K562 (cell line): ENCODE results near the gene CLSTN1. TPM values are rescaled to one million over a fixed set of nuclear protein-coding genes. Genes with fewer than 3 reads are reported as not detected.

Source experiments
- BDP1 ChIP-seq: IDR thresholded peaks from 3 replicates; pipeline ENCODE4 v1.6.1; 2011; ENCODE audit not compliant: insufficient read length, insufficient read depth
- CBFB ChIP-seq: sonication (generic); formaldehyde crosslinking; IDR thresholded peaks from 2 replicates; pipeline ENCODE4 v1.4.0; 2020; ENCODE audit warnings: mild to moderate bottlenecking, missing genetic modification reagents
- CHD2 ChIP-seq: IDR thresholded peaks from 2 replicates; pipeline ENCODE4 v1.6.1; 2011; ENCODE audit warnings: low read depth, low read length
- ETV5 ChIP-seq: sonication (generic); formaldehyde crosslinking; IDR thresholded peaks from 2 replicates; pipeline ENCODE4 v1.4.0; 2020; ENCODE audit warnings: low read depth, mild to moderate bottlenecking, missing genetic modification reagents
- HCFC1 ChIP-seq: IDR thresholded peaks from 2 replicates; pipeline ENCODE4 v1.6.1; 2012; ENCODE audit warnings: low read depth, low read length, improper control_type of control experiment
- HNRNPLL ChIP-seq: fragments of 200-400 bp; formaldehyde crosslinking; IDR thresholded peaks from 2 replicates; pipeline ENCODE4 v1.6.1; 2017; ENCODE audit warnings: low read length, low read depth, mild to moderate bottlenecking; ENCODE audit not compliant: poor library complexity, severe bottlenecking
- KAT8 ChIP-seq: fragments of 450-650 bp; IDR thresholded peaks from 2 replicates; pipeline ENCODE4 v1.6.1; 2016; ENCODE audit warnings: low read depth, mild to moderate bottlenecking
- KLF1 ChIP-seq: fragments of 450-650 bp; IDR thresholded peaks from 2 replicates; pipeline ENCODE4 v1.6.1; 2016; ENCODE audit warnings: missing genetic modification characterization, missing compliant biosample characterization
- LARP7 ChIP-seq: fragments of 450-650 bp; IDR thresholded peaks from 2 replicates; pipeline ENCODE4 v1.6.1; 2016
- MEIS2 ChIP-seq: fragments of 450-650 bp; IDR thresholded peaks from 2 replicates; pipeline ENCODE4 v1.6.1; 2014; ENCODE audit warnings: mild to moderate bottlenecking; ENCODE audit not compliant: partially characterized antibody
- MYBL2 ChIP-seq, 2 experiments: fragments of 450-650 bp in 1 of 2; sonication (generic) in 1 of 2; formaldehyde crosslinking in 1 of 2; IDR thresholded peaks; 2 replicates each; pipeline versions ENCODE4 v1.6.1 to v1.8.1; 2017 to 2022; ENCODE audit warnings: borderline replicate concordance in 1 of 2, inconsistent platforms in 1 of 2, low read depth in 1 of 2, mild to moderate bottlenecking in 1 of 2, missing genetic modification reagents in 1 of 2, moderate library complexity in 1 of 2
- NFIX ChIP-seq: fragments of 250-450 bp; sonication (Bioruptor Pico); IDR thresholded peaks from 2 replicates; pipeline ENCODE4 v1.4.0; 2020; ENCODE audit warnings: low read depth, mild to moderate bottlenecking, moderate library complexity
- PATZ1 ChIP-seq: fragments of 250-450 bp; sonication (Bioruptor Pico); IDR thresholded peaks from 2 replicates; pipeline ENCODE4 v1.5.0; 2020; ENCODE audit warnings: mild to moderate bottlenecking, borderline replicate concordance
- PHF20 ChIP-seq: fragments of 450-650 bp; IDR thresholded peaks from 2 replicates; pipeline ENCODE4 v1.6.1; 2018; ENCODE audit not compliant: partially characterized antibody
- POLR2A ChIP-seq: fragments of 450-650 bp; conservative IDR thresholded peaks from 2 replicates; pipeline ENCODE4 v1.6.1; 2016
- POLR2H ChIP-seq: IDR thresholded peaks from 2 replicates; pipeline ENCODE4 v1.6.1; 2016; ENCODE audit warnings: missing genetic modification characterization, low read depth, mild to moderate bottlenecking, control low read depth, missing compliant biosample characterization, moderate library complexity
- PRPF4 ChIP-seq: fragments of 200-400 bp; formaldehyde crosslinking; IDR thresholded peaks from one replicate; pipeline ENCODE4 v1.6.1; 2017; ENCODE audit warnings: low read length, low read depth, mild to moderate bottlenecking; ENCODE audit not compliant: insufficient read depth, poor library complexity, severe bottlenecking
- PYGO2 ChIP-seq: fragments of 450-650 bp; IDR thresholded peaks from 2 replicates; pipeline ENCODE4 v1.6.1; 2016; ENCODE audit warnings: mild to moderate bottlenecking, missing genetic modification characterization, moderate library complexity, missing compliant biosample characterization
- RBBP5 ChIP-seq: fragments of 200-600 bp; sonication (generic); IDR thresholded peaks from 2 replicates; pipeline ENCODE4 v1.6.1; 2012; ENCODE audit warnings: borderline replicate concordance, mild to moderate bottlenecking, low read length, control low read depth, inconsistent platforms; ENCODE audit not compliant: insufficient read depth, poor library complexity, severe bottlenecking
- SETDB1 ChIP-seq: IDR thresholded peaks from one replicate; pipeline ENCODE4 v1.6.1; 2012; ENCODE audit warnings: low read length, control low read depth, inconsistent platforms
- TEAD1 ChIP-seq, 2 experiments: fragments of 450-650 bp in 1 of 2; sonication (generic) in 1 of 2; formaldehyde crosslinking; IDR thresholded peaks; 2 replicates each; pipeline versions ENCODE4 v1.4.0 to v1.8.0; 2020 to 2022; ENCODE audit warnings: mild to moderate bottlenecking in 2 of 2, missing genetic modification reagents in 1 of 2
- XRCC5 ChIP-seq: fragments of 200-400 bp; formaldehyde crosslinking; IDR thresholded peaks from 2 replicates; pipeline ENCODE4 v1.6.1; 2017; ENCODE audit warnings: low read depth, mild to moderate bottlenecking, low read length
- ZNF12 ChIP-seq: sonication (generic); formaldehyde crosslinking; IDR thresholded peaks from 2 replicates; pipeline ENCODE4 v1.4.0; 2020; ENCODE audit warnings: mild to moderate bottlenecking, missing genetic modification reagents
- ZNF124 ChIP-seq: sonication (generic); formaldehyde crosslinking; IDR thresholded peaks from 2 replicates; pipeline ENCODE4 v1.8.1; 2022; ENCODE audit warnings: missing genetic modification reagents
- ZNF212 ChIP-seq: fragments of 450-650 bp; formaldehyde crosslinking; IDR thresholded peaks from 2 replicates; pipeline ENCODE4 v1.4.0; 2020; ENCODE audit warnings: mild to moderate bottlenecking
- ZNF232 ChIP-seq: sonication (generic); formaldehyde crosslinking; IDR thresholded peaks from 2 replicates; pipeline ENCODE4 v1.8.0; 2022; ENCODE audit warnings: mild to moderate bottlenecking, missing genetic modification reagents
- ZNF830 ChIP-seq: fragments of 250-450 bp; sonication (Bioruptor Pico); IDR thresholded peaks from 2 replicates; pipeline ENCODE4 v1.5.0; 2021; ENCODE audit warnings: mild to moderate bottlenecking
- polyA plus RNA-seq, 8 experiments: library from polyadenylated mRNA; depleted of rRNA in 4 of 8; stranded (reverse) in 5 of 8; unstranded in 3 of 8; fragments of >200 nt; fragmentation: Nextera tagmentation in 2 of 8; fragmentation: Illumina TruSeq in 1 of 8; extraction: Ambion mirVana in 2 of 8; extraction: Trizol in 1 of 8; gene quantifications; 2 replicates each; pipeline versions ENCODE4 v1.2.1 to v1.2.3, GENCODE V29; 2011 to 2014; ENCODE audit warnings: inconsistent platforms in 1 of 8, missing spikeins in 1 of 8
- total RNA-seq, 7 experiments: library from RNA; depleted of rRNA in 6 of 7; stranded (reverse); fragments of >200 nt in 6 of 7; fragmentation: Illumina TruSeq in 2 of 7; extraction: Trizol in 2 of 7; gene quantifications; 2 replicates each; pipeline versions ENCODE4 v1.2.1 to v1.2.3, GENCODE V29; 2011 to 2021; ENCODE audit warnings: low replicate concordance in 1 of 7

Gene CLSTN1
- total and polyA plus RNA-seq, 9 of the 15 experiments (the other 6 are each of a cell fraction or from before 2014, with no cell fraction given), result 1.1 to 32.5 (median 13.3) TPM

GRCh38 chr1:9717193-9718005 is 106.4 kb downstream of the CLSTN1 start (continued):
- TF ChIP-seq HCFC1 (peak; percentile 57), ETV5 (CRISPR knock-in tag) (peak; percentile 93), XRCC5 (peak; percentile 64), SETDB1 (no peak), CBFB (CRISPR knock-in tag) (0 out of 2 replicates have a peak, but pooled peaks have one; percentile 22), ZNF212 (0 out of 2 replicates have a peak, but pooled peaks have one; percentile 34), HNRNPLL (no peak), PRPF4 (no peak), KLF1 (tag) (no peak), CHD2 (no peak; the same call in 1 of the 2 replicates), ZNF232 (CRISPR knock-in tag) (no peak), BDP1 (no peak), ZNF12 (peak; percentile 73), TEAD1 (CRISPR knock-in tag; IDR thresholded peaks at IDR 0.05) (peak in 1 of 2 experiments; percentile 59; a peak in 1 of 4 replicates), MYBL2 (IDR thresholded peaks at IDR 0.05; ENCODE audit: low read depth) (no peak), MYBL2 (CRISPR knock-in tag; IDR thresholded peaks at IDR 0.05; ENCODE audit: borderline replicate concordance) (no peak), RBBP5 (peak; percentile 51), NFIX (CRISPR knock-in tag) (no peak), MEIS2 (no peak), POLR2H (tag) (no peak; the same call in 1 of the 2 replicates), KAT8 (no peak), PHF20 (peak; percentile 94), PYGO2 (tag) (peak; percentile 25; the same call in 1 of the 2 replicates), LARP7 (0 out of 2 replicates have a peak, but pooled peaks have one; percentile 15), PATZ1 (CRISPR knock-in tag) (peak; percentile 17; the same call in 1 of the 2 replicates), ZNF830 (CRISPR knock-in tag) (peak; percentile 92; the same call in 1 of the 2 replicates), ZNF124 (CRISPR knock-in tag) (no peak), POLR2A (peak; percentile 91)
